Testis (tissue), 2 donors: ENCODE measurements around the gene IFIT2.

ENCODE experiments used
- POLR2A ChIP-seq: fragments of 450-650 bp; IDR thresholded peaks from one replicate; pipeline ENCODE4 v1.6.1; 2017; ENCODE audit warnings: antibody characterized with exemption, mild to moderate bottlenecking, moderate library complexity
- TF ChIP-seq, protein P1 (sequence below), 3 experiments: fragments of 450-650 bp in 2 of 3; fragments of 200-600 bp in 1 of 3; sonication (generic) in 1 of 3; IDR thresholded peaks; one replicate each; pipeline ENCODE4 v1.5.1; 2016 to 2019; ENCODE audit warnings: antibody characterized with exemption in 3 of 3, mild to moderate bottlenecking in 2 of 3, moderate library complexity in 1 of 3

- TF ChIP-seq, protein P1, sequence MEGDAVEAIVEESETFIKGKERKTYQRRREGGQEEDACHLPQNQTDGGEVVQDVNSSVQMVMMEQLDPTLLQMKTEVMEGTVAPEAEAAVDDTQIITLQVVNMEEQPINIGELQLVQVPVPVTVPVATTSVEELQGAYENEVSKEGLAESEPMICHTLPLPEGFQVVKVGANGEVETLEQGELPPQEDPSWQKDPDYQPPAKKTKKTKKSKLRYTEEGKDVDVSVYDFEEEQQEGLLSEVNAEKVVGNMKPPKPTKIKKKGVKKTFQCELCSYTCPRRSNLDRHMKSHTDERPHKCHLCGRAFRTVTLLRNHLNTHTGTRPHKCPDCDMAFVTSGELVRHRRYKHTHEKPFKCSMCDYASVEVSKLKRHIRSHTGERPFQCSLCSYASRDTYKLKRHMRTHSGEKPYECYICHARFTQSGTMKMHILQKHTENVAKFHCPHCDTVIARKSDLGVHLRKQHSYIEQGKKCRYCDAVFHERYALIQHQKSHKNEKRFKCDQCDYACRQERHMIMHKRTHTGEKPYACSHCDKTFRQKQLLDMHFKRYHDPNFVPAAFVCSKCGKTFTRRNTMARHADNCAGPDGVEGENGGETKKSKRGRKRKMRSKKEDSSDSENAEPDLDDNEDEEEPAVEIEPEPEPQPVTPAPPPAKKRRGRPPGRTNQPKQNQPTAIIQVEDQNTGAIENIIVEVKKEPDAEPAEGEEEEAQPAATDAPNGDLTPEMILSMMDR (IDR thresholded peaks at IDR 0.05) = no peak
- TF ChIP-seq POLR2A = no peak
Measured at GRCh38 chr10:89342206-89342958, 40.5 kb downstream of the IFIT2 start.
